HepG2 (cell line): Measurements from ENCODE around the gene PIP4K2C. TPM values are rescaled to one million over a fixed set of nuclear protein-coding genes. Genes with fewer than 3 reads are reported as not detected.

Experiments
- ARNTL ChIP-seq: sonication (generic); formaldehyde crosslinking; IDR thresholded peaks from 2 replicates; pipeline ENCODE4 v1.4.0; 2020; ENCODE audit warnings: mild to moderate bottlenecking, missing genetic modification reagents
- DMAP1 ChIP-seq: IDR thresholded peaks from 2 replicates; pipeline ENCODE4 v1.6.1; 2016
- HNRNPLL ChIP-seq: fragments of 200-400 bp; formaldehyde crosslinking; IDR thresholded peaks from 2 replicates; pipeline ENCODE4 v1.6.1; 2017; ENCODE audit warnings: mild to moderate bottlenecking, low read depth, low read length; ENCODE audit not compliant: poor library complexity, severe bottlenecking
- KDM2A ChIP-seq: sonication (generic); formaldehyde crosslinking; IDR thresholded peaks from 2 replicates; pipeline ENCODE4 v1.4.0; 2020; ENCODE audit warnings: low read depth, missing genetic modification reagents, borderline replicate concordance
- KLF13 ChIP-seq: sonication (generic); formaldehyde crosslinking; IDR thresholded peaks from 2 replicates; pipeline ENCODE4 v1.4.0; 2020; ENCODE audit warnings: mild to moderate bottlenecking, missing genetic modification reagents
- POLR2A ChIP-seq, 2 experiments: IDR thresholded peaks; 2 replicates each; pipeline ENCODE4 v1.6.1; 2011; ENCODE audit warnings: low read depth in 2 of 2, low read length in 2 of 2, mild to moderate bottlenecking in 1 of 2, moderate library complexity in 1 of 2; ENCODE audit not compliant: insufficient read depth in 1 of 2
- PRMT3 ChIP-seq: sonication (generic); formaldehyde crosslinking; IDR thresholded peaks from 2 replicates; pipeline ENCODE4 v1.8.1; 2022; ENCODE audit warnings: low read depth, mild to moderate bottlenecking, moderate library complexity, missing genetic modification reagents, borderline replicate concordance
- TBL1XR1 ChIP-seq: fragments of 150-350 bp; IDR thresholded peaks from 2 replicates; pipeline ENCODE4 v1.6.1; 2014; ENCODE audit warnings: borderline replicate concordance, low read length; ENCODE audit not compliant: partially characterized antibody
- ZFAT ChIP-seq: sonication (generic); formaldehyde crosslinking; conservative IDR thresholded peaks from 2 replicates; pipeline ENCODE4 v1.8.1; 2023; ENCODE audit warnings: missing genetic modification reagents, inconsistent platforms
- ZNF713 ChIP-seq: sonication (generic); formaldehyde crosslinking; IDR thresholded peaks from 2 replicates; pipeline ENCODE4 v1.4.0; 2020; ENCODE audit warnings: mild to moderate bottlenecking, missing genetic modification reagents
- polyA plus RNA-seq, 8 experiments: library from polyadenylated mRNA; depleted of rRNA in 3 of 8; stranded (reverse) in 7 of 8; unstranded in 1 of 8; fragments of >200 nt; fragmentation: Illumina TruSeq in 4 of 8; extraction: Trizol in 4 of 8; gene quantifications; 2 replicates each; pipeline versions ENCODE4 v1.2.1 to v1.2.3, GENCODE V29; 2011 to 2016; ENCODE audit warnings: low read depth in 4 of 8, missing spikeins in 1 of 8, mixed read lengths in 1 of 8; ENCODE audit not compliant: insufficient read depth in 1 of 8
- total RNA-seq, 5 experiments: library from RNA; depleted of rRNA; stranded (reverse); fragments of >200 nt; fragmentation: Illumina TruSeq; extraction: Trizol; gene quantifications; 2 replicates each; pipeline ENCODE4 v1.2.3, GENCODE V29; 2016; ENCODE audit warnings: low read depth in 1 of 5
- TF ChIP-seq, protein P1 (sequence below): sonication (generic); formaldehyde crosslinking; IDR thresholded peaks from 2 replicates; pipeline ENCODE4 v1.5.0; 2020; ENCODE audit warnings: mild to moderate bottlenecking, missing genetic modification reagents, moderate library complexity
- TF ChIP-seq, protein P2 (sequence below): IDR thresholded peaks from 2 replicates; pipeline ENCODE4 v1.6.1; 2018; ENCODE audit warnings: missing genetic modification reagents, mild to moderate bottlenecking, missing compliant biosample characterization
- TF ChIP-seq, protein P3 (sequence below): sonication (generic); formaldehyde crosslinking; conservative IDR thresholded peaks from 2 replicates; pipeline ENCODE4 v1.4.0; 2020; ENCODE audit warnings: missing genetic modification reagents

The PIP4K2C gene
- total and polyA plus RNA-seq, 2 of the 13 experiments (the other 11 are each of a cell fraction or from before 2014, with no cell fraction given), result 23.3 to 26.4 TPM

DNA sequence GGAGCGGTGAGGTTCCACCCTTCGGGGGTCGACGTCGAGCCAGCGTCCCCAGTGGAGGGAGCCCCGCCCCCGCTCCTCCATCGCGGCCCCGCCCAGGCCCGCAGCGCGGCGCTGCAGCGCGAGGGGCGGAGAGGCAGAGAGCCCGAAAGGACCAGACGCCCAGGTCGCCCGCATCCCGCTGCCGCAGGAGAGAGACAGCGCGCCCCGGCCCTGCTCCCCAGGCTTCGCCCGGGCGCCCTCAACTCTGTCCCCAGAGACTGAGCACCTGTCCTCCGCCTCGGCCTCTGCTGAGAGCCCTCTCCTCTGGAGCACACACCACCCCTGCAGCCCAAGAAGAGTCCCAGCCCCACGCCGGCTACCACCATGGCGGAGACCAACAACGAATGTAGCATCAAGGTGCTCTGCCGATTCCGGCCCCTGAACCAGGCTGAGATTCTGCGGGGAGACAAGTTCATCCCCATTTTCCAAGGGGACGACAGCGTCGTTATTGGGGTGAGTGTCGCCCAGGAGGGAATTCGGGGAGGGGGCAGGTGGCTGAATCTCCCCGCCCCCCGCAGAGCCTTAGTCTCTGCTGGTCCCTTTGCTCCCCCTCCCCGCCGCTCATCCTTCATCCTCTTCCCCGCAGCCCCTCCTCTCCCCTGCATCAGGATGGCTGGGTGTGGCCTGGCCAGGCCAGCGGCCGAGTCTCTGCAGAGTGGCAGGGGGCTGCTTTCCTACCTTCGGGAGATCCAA, 40.9 kb upstream of the PIP4K2C start, which contains the start of gene KIF5A (continued):
- TF ChIP-seq KLF13, result no peak
- TF ChIP-seq, protein P1, sequence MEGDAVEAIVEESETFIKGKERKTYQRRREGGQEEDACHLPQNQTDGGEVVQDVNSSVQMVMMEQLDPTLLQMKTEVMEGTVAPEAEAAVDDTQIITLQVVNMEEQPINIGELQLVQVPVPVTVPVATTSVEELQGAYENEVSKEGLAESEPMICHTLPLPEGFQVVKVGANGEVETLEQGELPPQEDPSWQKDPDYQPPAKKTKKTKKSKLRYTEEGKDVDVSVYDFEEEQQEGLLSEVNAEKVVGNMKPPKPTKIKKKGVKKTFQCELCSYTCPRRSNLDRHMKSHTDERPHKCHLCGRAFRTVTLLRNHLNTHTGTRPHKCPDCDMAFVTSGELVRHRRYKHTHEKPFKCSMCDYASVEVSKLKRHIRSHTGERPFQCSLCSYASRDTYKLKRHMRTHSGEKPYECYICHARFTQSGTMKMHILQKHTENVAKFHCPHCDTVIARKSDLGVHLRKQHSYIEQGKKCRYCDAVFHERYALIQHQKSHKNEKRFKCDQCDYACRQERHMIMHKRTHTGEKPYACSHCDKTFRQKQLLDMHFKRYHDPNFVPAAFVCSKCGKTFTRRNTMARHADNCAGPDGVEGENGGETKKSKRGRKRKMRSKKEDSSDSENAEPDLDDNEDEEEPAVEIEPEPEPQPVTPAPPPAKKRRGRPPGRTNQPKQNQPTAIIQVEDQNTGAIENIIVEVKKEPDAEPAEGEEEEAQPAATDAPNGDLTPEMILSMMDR (CRISPR knock-in tag), result peak; percentile 53
- no peak for TF ChIP-seq PRMT3
- TF ChIP-seq TBL1XR1, result no peak
- TF ChIP-seq, protein P2, sequence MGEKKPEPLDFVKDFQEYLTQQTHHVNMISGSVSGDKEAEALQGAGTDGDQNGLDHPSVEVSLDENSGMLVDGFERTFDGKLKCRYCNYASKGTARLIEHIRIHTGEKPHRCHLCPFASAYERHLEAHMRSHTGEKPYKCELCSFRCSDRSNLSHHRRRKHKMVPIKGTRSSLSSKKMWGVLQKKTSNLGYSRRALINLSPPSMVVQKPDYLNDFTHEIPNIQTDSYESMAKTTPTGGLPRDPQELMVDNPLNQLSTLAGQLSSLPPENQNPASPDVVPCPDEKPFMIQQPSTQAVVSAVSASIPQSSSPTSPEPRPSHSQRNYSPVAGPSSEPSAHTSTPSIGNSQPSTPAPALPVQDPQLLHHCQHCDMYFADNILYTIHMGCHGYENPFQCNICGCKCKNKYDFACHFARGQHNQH (CRISPR knock-in tag), result no peak
- no peak for TF ChIP-seq ARNTL (CRISPR knock-in tag)
- no peak for TF ChIP-seq ZNF713 (CRISPR knock-in tag)
- no peak for TF ChIP-seq DMAP1 (CRISPR knock-in tag)
- peak in 1 of 2 experiments; percentile 49; a peak in 1 of 4 replicates for TF ChIP-seq POLR2A (IDR thresholded peaks at IDR 0.05; ENCODE audit: insufficient read depth in 1 of 2, low read depth in 2 of 2, low read length in 2 of 2)
- peak; percentile 51; the same call in 1 of the 2 replicates for TF ChIP-seq KDM2A
- TF ChIP-seq, protein P3, sequence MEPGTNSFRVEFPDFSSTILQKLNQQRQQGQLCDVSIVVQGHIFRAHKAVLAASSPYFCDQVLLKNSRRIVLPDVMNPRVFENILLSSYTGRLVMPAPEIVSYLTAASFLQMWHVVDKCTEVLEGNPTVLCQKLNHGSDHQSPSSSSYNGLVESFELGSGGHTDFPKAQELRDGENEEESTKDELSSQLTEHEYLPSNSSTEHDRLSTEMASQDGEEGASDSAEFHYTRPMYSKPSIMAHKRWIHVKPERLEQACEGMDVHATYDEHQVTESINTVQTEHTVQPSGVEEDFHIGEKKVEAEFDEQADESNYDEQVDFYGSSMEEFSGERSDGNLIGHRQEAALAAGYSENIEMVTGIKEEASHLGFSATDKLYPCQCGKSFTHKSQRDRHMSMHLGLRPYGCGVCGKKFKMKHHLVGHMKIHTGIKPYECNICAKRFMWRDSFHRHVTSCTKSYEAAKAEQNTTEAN (CRISPR knock-in tag), result no peak
- TF ChIP-seq ZFAT (CRISPR knock-in tag), result no peak
- peak; percentile 29 for TF ChIP-seq HNRNPLL
